ENCODE results near the gene KRT2. TPM values are rescaled to one million over a fixed set of nuclear protein-coding genes. Genes with fewer than 3 reads are reported as not detected.
A peak's percentile ranks its signal among the peaks of the same experiment; 100 is the strongest.

The KRT2 gene
- total RNA-seq, 1 donor from 2014 or later = not detected

DNA sequence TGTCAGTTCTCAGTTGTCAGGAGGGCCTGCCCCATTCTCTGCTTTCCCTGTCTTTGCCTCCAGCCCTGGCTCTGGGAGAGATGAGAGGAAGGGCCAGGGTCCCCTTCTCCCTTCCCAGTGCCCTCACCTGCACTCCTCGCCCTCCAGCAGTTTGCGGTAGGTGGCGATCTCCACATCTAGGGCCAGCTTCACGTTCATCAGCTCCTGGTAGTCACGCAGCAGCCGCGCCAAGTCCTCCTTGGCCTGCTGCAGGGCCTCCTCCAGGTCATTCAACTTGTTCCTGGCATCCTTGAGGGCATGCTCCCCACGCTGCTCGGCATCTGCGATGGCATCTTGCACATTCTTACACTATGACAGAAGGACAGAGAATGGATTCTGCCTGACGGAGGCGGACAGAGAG, 5.4 kb downstream of the KRT2 start:
- DNase-seq (ENCODE audit: low spot score) = peak; percentile 63

DNA sequence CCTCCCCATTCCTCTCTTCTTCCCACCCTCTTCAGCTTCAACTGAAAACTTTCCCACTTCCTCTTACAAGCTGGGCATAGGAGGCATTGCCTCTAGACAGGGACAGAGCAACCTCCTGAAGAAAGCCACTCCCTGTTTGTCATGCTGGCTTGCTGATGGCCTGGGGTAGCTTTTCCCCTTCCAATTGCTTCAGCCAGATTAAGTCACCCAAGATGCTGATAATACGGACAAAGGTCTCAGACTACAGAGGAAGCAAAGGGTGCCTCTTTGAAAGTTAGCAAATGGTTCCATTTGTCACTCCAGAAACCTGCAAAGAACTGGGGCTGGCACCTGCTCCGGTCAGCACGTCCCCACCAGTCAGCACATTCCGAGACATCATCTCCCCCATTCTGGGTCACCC, 6.0 kb downstream of the KRT2 start:
- DNase-seq (ENCODE audit: low spot score) = peak; percentile 59
- intact Hi-C loops (cut with DNase I) = no loop called here

More for the DNA sequence above, 5.4 kb downstream of the KRT2 start:
- intact Hi-C loops (cut with DNase I) = no loop called here

DNA sequence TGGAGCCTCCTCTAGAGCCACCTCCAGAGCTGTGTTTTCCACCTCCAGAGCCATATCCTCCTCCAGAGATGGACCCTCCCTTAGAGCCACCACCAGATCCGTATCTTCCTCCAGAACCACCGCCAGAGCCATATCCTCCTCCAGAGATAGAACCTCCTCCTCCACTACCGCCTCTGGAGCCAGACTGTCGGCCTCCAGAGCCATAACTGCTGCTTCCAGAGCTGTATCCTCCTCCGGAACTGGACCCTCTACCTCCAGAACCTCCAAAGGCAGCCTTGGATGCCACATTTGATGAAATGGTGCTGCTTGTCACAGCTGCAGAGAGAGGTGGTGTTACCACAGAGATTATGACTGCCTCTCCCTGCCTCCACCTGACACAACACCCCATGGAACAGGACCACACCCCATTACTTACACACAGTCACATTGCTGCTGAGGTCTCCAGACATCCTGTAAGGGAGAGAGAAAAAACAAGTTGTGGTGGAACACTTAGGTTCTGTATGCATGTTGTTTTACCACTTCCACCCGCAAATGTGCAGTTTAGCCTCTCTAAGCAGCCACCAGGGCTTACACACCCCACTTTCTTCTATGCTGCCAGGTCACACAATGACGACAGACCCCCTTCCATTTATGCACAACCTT, 6.8 kb downstream of the KRT2 start:
- intact Hi-C loops (cut with DNase I) = no loop called here
- no peak for DNase-seq (ENCODE audit: low spot score)

DNA sequence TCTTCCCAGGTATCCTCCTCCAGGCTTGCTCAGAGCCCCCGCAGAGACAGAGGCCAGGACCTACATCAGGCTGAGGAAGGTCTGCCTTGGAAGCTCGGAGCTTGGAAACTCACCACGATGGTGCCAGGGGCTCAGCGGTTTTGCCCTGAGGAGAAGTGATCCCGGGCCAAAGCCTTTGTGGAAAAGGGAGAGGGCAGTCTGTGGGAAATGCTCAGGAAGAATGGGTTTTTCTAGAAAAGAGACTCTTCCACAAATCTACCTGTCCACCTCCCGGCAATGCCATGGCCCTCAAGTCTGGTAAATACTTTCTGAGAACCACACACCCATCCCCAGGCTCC, 8.0 kb downstream of the KRT2 start:
- no peak for DNase-seq (ENCODE audit: low spot score)
- intact Hi-C loops (cut with DNase I) = no loop called here

DNA sequence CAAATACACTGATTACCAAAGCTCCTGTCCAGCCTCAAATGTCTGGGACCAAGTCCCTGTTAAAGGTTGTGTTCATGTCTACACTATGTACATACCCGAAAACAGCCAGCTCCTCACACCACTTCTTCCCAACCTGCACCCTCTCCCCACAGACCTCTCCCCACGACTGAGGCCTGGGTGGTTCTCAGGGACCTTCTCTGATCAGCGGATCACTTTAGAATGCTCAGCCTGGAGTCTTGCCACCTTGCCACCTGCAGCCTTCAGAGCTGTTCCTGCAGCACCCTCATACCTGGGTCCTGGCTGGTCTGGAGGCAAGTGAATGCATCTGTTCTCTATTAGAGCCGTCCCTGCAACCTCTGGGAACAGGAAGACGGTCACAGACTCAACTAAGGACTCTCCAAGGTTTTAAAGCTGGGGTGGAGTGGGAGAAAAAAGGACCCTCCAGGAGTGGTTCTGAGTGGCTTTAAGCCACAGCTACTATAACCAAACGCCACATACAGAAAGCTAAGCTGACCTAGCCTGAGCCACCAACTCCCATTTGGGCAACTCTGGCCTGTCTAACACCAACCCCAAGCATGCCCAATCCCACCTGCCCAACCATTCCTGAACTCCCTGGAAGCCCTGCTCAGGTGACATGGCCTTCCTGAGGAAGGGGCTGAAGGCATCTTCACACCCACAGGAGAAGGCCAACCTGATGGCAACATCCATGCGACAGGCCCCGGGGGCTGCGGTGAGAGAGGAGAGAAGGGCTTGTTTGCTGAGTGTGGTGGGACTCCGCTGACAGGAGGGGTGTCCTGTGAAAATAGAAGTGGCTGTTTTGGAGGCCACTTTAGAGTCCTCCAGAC, 8.6 kb downstream of the KRT2 start:
- intact Hi-C loops (cut with DNase I) = no loop called here
- DNase-seq (ENCODE audit: low spot score) = no peak

DNA sequence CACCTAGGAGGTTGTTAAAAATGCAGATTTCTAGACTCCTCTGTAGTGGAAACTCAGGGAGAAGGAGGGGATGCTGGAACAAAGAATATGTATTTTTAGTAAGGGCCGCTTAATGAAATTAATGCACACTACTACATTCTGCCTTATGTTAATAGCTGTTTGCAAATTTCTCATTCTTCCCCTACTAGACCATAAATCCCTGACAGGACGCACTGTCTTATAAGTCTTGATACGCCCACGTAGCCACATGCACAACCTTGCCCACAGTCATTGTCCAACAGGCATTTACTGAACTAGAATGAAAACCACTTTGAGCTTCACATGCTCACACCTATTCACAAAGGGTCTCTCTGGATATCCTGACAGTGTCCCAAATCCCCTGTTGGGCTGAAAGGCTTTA, 10.5 kb downstream of the KRT2 start:
- intact Hi-C loops (cut with DNase I) = no loop called here
- DNase-seq (ENCODE audit: low spot score) = no peak

DNA sequence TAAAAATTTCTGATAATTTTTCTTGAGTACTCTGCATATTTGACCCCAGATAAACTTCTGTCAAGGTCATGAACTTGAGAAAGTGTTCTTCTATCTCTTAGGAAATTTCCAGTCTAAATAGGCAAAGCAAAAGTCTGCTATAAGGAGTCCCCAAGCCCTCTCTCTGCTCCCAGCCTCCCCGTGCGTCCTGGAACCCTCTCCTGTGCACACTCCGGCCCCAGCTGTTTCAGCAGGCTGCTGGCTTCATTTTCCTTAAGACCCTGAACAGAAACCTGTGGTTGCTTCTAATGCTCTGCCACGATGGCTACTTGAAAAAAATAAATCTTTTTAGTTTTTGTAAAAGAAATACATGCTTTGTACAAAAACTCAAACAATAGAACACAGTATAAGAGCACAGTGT, 14.7 kb downstream of the KRT2 start:
- DNase-seq (ENCODE audit: low spot score) = no peak
- intact Hi-C loops (cut with DNase I) = no loop called here

DNA sequence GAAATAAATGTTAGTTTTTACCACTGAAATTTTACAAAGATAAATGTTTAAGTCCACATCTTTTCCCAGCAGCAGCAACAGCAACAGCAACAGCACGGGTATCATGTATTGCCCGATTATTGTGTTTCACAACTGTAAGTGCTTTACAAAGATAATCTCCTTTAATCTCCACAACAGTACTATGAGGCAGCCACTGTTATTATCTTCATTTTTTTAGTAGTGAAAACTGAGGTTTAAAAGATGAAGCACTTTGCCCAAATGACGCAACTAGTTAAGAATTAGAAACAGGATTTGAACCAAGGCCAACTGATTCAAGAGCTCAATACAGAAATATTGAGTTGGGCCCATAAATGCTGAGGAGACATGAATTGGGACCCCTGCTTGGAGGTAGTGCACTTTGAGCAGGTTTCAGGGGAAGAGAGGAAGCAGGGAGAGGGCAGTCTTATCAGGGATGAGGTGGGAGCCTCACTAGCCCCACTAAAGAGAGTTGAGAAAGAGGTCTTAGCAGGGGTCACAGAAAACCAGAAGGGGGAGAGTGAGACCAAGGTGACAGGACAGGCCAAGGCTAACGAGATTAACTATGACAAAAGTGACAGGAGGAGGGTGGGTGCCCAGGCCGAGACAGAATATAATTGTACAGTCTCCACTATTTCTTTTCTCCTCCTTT, 15.3 kb downstream of the KRT2 start:
- intact Hi-C loops (cut with DNase I) = no loop called here
- no peak for DNase-seq (ENCODE audit: low spot score)

DNA sequence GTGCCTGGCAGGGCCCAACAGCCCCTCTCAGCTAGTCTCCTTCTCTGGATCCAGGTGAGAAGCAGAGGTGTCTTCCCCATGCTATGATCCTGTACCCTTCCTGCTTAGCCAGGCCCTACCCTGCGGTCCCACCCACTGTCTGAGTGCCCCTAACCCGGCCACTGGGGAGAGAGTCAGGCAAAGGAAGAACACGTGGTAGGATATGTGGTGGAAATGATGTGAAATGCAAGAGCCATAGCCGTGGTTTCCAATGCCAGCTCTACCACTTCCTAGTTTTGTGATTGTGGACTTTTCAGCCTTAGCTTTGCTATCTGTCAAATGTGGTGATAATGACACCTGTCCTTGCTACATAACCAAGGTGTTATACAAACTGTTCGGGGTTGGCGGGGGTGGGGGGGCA, 15.8 kb downstream of the KRT2 start:
- peak; percentile 15 for DNase-seq (ENCODE audit: low spot score)
- intact Hi-C loops (cut with DNase I) = no loop called here

DNA sequence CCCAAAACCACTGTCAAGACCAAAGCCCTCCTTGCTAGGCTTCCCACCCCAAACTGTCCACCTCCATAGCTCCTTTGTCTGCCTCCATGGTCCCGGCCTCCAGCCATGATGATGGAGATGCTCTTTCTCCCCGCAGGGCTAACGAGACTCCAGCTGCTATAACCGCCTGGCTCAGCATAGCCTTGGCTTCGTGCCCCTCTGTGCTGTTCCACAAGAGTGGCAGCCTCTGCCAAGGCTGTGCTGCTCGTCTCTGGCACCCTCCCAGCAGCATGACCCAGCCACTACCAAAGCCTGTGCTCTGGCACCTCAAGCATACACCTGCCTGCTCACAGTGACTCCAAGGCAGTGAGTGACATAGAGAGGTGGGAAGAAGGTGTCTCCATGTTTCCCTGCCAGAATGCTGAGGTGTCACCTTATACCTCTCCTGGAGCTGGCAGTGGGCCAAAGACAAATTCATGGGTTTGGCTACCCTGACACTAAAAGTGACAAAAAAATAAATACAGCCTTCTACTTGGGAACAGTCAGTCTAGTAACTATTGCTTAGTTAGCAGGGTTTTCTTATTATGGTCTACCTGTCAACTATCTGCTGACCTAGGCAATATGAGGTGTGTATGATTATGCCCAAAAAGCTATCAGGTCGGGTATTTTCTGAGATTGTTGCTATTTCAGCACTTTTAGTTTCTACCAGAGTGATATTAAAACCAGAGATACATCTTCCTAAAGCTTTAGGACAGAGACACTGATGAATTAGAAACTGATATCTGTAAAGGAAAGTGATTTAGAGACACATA, 17.6 kb downstream of the KRT2 start:
- DNase-seq (ENCODE audit: low spot score) = peak; percentile 86
- intact Hi-C loops (cut with DNase I) = no loop called here

DNA sequence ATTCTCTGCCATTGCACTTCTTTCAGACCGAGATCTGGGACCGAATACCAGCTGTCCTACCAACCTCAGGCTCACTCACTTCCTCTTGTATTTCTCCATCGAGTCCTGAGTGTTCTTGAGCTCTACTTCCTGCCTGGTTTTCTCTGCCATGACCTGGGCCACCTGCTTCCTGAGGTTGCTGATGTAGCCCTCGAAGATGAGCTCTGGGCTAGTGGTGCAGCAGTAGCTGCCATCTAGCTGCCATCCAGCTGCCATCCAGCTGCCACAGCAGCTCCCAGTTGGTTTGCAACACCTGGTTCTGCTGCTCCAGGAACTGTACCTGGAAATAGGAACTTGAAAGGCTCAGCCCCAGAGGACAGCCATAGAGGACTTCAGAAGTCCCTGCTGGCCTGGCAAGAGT, 18.6 kb downstream of the KRT2 start:
- DNase-seq (ENCODE audit: low spot score) = peak; percentile 59
- intact Hi-C loops (cut with DNase I) = no loop called here

DNA sequence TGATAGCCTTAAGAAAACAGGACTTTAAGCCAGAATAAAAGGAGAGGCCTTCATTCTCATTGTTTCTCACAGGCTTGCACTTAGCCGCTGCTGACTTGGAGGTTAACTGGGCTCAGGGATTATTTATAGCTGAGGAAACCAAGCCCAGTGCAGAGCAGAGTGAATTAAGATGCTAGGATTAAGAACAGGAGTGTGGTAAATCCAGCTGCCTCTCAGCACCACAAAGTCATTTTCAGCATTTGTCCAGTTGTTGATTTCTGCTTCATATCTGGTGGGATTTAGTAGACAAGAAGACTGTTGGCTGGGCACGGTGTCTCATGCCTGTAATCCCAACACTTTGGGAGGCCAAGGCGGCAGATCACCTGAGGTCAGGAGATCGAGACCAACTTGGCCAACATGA, 19.4 kb downstream of the KRT2 start:
- intact Hi-C loops (cut with DNase I) = no loop called here
- DNase-seq (ENCODE audit: low spot score) = peak; percentile 6

DNA sequence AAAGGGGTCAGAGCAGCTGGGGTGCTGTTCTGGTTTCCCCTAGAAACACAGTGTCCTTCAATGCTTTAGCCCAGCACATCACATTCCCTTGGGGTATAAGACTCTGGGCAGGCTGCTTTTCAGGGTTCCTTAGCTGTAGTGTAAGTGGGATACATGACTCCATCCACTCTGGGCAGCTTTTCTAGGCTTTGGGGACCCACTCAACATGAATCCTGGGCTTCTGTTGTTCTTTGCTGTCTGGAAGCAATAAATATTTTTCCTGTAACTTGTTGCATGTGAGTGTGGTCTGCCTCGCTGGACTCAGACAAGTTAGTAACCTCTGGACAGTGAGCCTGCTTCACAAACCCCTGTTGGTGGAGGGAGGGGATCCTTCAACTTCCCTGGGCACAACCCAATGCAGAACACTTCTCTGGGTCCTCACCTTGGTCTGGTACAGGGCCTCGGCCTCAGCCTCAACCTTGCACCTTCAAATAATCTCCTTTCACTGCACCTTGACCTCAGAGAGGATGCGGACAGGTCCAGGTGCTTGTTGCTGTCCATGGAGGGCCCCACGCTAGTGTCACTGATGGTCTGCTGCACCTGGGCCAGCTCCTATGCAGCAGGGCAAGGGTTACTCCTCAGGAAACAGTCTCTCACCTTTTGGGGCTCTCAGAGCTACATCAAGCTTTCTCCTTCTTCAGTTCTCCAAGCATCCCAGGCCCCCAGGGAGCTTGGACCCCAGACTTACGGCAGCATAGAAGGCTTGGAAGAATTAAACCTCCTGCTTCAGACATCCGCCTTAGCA, 20.1 kb downstream of the KRT2 start:
- intact Hi-C loops (cut with DNase I) = no loop called here
- peak; percentile 14 for DNase-seq (ENCODE audit: low spot score)

DNA sequence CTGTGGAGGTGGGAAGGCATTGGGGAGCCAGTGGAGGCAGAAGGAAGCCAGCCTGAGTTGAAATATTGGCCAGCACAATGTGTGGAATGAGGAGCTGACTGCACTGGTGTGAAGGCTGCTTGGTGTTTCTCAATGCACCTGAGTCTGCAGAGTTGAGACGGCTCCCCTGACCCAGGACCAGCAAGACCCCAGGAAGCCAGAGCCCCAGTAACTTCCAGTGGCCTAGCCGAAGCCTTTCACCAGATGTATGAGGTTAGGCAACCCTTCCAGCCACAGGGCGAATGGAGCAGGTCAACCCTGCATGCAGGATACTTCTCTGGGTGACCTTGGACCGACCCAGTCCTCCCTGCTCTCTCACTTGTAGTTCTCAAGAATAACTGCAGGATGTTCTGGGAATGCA, 20.7 kb downstream of the KRT2 start:
- peak; percentile 50 for DNase-seq (ENCODE audit: low spot score)
- intact Hi-C loops (cut with DNase I) = no loop called here

DNA sequence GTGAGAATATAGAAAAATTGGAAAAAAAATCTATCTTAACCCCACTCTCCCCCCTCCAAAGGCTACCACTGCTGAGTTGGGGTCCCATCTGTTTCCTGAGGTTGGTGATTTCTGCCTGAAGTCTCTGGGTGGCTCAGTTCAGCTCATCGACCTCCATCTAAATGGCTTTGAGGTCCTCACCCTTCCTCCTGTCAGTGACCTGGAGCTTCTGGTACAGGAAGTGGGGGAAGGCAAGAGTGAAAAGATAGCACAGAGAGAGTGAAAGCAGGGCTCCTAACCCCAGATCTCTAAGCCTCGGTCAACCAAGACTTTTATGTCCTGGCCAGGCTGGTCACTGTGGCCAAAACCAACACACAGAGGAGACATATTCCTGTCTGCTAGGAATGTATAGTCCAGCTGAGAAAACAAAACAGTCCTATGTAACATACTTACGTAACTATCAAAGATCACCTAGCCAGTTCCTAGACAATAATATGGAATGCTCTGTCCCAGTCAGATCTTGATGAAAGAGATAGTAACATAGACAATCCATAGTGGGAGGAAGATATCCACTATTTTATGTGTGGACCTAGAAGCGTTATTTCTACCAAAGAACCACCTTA, 21.3 kb downstream of the KRT2 start:
- DNase-seq (ENCODE audit: low spot score) = no peak

DNA sequence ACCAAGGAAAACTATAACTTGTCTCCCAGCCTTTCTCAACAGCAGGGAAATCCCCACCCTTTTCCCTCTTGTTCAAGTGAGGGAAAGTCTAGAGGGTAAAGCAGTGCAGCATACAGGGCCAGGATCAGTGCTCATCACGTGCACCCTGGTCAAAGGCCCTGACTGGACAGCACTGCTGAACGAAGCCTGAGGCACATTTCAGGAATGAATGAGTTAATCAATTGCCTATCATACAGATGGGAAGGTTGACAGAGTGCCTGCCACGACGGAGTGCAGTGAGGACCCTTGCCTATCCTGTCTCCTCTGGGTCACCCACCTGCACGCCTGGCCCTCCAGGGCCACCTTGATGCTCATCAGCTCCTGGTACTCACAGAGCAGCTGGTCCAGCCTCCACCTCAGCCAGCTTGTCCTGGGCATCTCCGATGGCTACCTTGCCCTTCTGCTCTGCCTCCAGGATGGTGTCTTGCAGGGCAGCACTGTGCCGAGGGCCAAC, 22.0 kb downstream of the KRT2 start:
- intact Hi-C loops (cut with DNase I) = no loop called here
- DNase-seq (ENCODE audit: low spot score) = no peak

More for the DNA sequence above, 21.3 kb downstream of the KRT2 start:
- intact Hi-C loops (cut with DNase I) = no loop called here

DNA sequence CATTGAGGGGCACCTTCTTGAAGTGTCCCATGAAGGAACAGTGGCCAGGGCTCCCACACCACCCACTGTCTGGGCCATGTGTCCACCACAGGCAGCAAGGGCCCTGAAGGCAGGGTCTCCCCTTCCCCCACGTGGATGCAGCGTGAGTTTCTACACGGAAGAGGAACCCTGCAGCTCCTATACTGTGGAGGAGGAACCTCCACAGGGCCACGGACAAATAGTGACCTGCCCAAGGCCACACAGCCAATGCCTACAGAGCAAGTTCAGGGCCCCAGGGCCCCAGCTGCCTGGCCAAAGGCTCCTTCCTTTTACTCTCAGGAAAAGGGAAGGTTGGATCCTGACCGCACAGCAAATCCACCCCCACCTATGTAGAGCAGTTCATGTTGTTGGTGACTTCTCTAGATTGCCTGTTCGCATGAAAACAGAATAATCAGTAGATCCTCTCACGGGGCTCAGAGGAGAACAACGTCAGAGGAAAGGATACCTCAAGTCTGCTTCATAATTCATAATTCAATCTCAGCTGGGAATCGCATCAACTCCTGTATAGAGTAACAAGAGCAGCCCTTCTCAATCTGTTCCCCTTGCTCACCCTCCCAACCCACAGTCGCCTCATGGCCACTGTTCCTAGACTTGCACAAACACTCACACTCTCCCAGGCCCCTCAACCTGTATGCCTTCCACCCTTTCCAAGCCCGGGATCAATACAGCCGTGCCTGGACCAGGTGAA, 22.6 kb downstream of the KRT2 start:
- intact Hi-C loops (cut with DNase I) = no loop called here
- DNase-seq (ENCODE audit: low spot score) = no peak

DNA sequence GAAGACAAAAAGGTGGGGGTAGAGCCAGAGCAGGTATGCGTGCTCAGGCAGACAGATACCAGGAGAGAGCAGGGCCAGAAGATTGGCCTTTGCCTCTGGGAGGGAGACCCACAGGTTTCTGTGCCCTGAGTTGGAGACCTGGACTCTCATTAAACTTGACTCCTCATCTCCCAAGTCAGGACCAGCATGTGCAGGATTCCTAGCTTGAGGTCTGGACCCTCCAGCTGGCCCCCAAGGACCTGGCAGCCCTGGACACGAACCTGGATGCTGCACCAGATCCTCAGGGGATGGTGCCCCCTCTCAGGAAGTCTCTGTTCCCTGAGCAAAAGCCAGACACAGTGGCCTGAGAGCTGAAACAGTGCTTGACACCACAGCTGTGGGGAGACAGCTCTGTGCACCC, 23.2 kb downstream of the KRT2 start:
- intact Hi-C loops (cut with DNase I) = no loop called here
- DNase-seq (ENCODE audit: low spot score) = no peak
